HG03108 (cell line): ENCODE results near the gene SH2B3.
"Not testable (repeated sequence)": the region's sequence is repeated elsewhere in the genome, so short reads cannot be mapped to it uniquely, and the experiment has no call there.

Source experiments
- ATAC-seq: cut with Tn5 transposase; IDR thresholded peaks from one replicate; pipeline ENCODE4 v1.9.1; 2021; ENCODE audit warnings: moderate library complexity; ENCODE audit not compliant: unreplicated experiment

SH2B3 gene

GRCh38 chr12:111455448-111456320 lies 50.0 kb downstream of the SH2B3 start:
- no peak for ATAC-seq

DNA sequence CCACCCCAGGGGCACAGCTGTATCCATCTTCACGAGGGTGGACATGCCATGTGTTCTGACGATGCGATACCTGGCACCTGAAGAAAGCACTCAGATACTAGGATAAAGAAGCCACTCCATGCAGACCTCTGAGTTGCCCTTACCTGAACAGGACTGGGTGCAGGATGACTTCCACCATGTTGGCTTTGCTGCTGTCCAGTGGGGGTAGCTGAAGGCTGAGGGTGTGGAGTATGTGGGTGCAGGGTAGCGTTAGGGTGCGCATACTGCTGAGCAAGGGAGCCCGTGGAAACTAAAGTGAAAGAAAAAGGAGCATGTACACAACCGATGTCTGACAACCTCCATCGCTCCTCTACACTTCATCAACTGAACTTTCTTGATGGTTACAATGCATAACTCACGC lies 51.3 kb downstream of the SH2B3 start:
- ATAC-seq = no peak

GRCh38 chr12:111457577-111457976 lies 51.9 kb downstream of the SH2B3 start:
- no peak for ATAC-seq

DNA sequence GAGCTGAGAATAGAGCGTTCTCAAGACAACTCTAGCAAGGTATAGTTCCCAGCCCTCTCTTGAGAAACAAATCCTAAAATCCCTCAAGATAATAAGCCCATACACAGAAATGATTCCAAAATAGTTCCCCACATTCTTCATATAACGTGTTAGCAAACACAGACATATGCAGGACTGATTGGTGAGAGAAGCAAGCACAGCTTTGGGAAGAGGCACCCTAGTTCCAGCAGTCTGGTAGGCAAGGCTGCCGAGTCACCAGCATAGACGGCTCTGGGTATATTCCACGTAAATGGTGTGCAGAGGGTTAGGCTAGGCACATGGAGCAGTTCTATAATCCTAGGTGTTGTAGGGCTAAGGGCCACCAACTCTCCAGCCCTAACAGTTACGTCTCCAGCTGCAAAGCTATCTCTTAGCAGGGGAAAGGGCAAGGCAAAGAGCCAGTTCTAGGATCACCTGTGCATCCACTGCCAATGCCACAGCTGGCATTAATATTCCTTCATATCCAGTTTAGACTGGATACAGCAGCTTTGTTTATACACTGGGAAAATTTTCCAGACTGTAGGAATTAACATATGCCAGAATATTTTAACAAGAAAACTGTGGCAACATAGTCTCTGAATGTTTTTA lies 52.9 kb downstream of the SH2B3 start:
- ATAC-seq = no peak

GRCh38 chr12:111460111-111460510 lies 54.4 kb downstream of the SH2B3 start:
- not testable (repeated sequence) for ATAC-seq

DNA sequence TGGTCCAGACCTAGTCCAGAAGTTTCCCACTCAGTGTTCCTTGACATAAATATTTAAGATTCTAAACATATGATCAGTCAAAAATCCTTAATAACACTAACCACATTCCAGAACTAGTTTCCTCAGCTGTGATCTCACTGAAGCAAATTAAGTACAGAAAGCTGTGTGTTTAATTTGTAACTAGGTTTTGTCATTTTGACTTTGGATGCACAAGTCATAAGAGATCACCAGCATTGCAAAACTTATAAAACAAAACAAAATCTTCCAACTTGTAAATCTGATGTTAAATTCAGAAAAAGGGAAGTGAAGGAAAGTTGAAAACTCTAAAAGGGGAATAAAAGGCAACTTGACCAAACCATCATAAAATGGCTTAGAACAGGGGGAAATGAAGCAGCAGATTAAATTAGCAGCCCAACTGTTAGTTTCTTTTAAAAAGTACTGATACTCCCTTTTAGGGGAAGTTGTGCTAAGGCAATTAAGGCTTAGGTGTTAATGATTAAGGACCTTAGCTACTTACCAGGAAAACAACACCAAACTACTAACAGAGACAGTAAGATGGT lies 56.6 kb downstream of the SH2B3 start:
- peak; percentile 63 for ATAC-seq

GRCh38 chr12:111467092-111467856 lies 61.6 kb downstream of the SH2B3 start:
- no peak for ATAC-seq

GRCh38 chr12:111467857-111468241 lies 62.1 kb downstream of the SH2B3 start:
- no peak for ATAC-seq

- no peak for ATAC-seq
Measured at GRCh38 chr12:111469401-111469800, 63.7 kb downstream of the SH2B3 start.

DNA sequence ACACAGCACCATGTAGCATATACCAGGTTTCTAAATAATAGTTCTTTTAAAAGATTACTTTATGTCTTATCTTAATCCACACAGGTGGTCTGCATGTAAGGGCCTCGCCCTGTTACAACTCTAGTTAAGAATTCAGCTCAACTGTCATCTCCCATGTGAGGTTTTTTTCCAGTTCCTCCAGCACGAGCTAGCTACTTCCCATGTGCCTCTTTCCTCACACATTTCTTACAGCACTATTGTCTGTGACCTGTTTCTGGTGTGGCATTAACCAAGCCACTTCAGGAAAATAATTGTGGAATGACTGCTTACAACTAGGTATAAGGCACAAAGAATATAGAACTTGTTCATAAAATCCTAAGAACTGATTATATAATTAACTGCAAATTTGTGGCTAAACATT lies 65.5 kb downstream of the SH2B3 start:
- ATAC-seq = no peak

GRCh38 chr12:111482462-111482861 lies 76.7 kb downstream of the SH2B3 start:
- ATAC-seq = no peak

DNA sequence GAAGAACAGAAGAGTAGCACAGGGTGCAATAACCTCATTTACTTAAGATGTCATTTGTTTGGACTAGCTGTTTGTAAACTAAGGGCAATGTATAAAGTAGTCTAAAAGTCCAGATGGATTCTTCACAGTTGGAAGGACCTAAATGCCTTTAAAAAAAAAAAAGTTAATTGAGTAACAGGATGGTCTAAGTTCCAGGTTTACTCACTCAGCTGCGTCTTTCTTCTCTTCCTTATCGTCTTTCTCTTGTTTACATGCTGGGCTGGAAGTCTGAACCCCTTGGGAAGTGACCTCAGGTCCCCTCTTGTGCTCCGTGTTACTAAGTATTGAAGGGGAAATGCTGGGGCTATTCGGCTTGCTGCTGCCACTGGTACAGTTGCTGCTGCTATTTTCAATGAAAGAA lies 82.5 kb downstream of the SH2B3 start:
- no peak for ATAC-seq

DNA sequence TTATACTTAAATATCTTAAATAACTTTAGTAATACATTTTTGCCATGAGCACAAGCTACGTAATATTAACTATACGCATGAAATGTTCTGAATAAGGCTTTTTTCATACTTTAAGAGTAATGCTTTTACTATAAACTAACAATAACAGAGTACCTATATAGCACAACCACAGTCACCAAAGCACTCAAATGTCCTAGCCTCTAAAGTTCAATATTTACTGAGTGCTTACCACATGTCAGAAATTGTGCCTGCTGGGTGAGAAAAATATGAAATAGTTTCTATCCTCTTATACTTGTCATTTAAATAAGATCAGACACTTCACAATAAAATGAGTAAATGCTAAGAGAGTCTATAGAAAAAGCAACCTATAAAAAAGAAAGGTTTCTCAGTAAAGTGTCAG lies 83.1 kb downstream of the SH2B3 start:
- no peak for ATAC-seq

DNA sequence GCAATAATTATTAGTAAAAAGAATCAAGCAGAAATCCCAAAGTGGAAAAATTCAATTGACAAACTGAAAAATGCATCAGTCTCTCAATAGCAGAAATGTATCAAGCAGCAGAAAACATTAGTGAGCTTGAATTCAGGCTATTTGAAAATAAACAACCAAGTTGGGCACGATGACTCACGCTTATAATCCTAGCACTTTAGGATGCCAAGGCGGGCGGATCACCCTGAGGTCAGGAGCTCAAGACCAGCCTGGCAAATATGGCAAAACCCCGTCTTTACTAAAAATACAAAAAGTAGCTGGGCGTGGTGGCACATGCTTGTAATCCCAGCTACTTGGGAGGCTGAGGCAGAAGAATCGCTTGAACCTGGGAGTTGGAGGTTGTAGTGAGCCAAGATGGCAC lies 87.3 kb downstream of the SH2B3 start:
- not testable (repeated sequence) for ATAC-seq

- no peak for ATAC-seq
Measured at GRCh38 chr12:111494676-111495075, 89.0 kb downstream of the SH2B3 start.
